ENCODE measurements around the gene UVSSA.
"Not testable (repeated sequence)": the region's sequence is repeated elsewhere in the genome, so short reads cannot be mapped to it uniquely, and the experiment has no call there.

DNA sequence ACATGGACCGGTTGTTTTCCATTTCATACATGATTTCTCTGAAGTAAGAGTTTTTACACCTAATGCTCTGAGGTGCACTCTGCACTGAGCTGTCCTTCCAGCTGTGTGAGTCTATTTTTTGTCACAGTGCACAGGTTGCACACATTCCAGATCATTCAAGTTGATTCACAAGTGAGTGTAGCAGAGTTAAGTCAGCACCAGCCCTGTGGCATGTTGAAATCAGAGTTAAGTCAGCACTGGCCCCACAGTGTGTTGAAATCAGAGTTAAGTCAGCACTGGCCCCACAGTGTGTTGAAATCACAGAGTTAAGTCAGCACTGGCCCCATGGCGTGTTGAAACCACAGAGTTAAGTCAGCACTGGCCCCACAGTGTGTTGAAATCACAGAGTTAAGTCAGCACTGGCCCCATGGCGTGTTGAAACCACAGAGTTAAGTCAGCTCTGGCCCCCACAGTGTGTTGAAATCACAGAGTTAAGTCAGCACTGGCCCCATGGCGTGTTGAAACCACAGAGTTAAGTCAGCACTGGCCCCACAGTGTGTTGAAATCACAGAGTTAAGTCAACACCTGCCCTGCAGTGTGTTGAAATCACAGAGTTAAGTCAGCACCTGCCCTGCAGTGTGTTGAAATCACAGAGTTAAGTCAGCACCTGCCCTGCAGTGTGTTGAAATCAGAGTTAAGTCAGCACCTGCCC lies 11.7 kb upstream of the UVSSA start:
- TF ChIP-seq POLR2A, POLR2AphosphoS5, EP300 (IDR thresholded peaks at IDR 0.05): not testable (repeated sequence)
- TF ChIP-seq, protein P1, sequence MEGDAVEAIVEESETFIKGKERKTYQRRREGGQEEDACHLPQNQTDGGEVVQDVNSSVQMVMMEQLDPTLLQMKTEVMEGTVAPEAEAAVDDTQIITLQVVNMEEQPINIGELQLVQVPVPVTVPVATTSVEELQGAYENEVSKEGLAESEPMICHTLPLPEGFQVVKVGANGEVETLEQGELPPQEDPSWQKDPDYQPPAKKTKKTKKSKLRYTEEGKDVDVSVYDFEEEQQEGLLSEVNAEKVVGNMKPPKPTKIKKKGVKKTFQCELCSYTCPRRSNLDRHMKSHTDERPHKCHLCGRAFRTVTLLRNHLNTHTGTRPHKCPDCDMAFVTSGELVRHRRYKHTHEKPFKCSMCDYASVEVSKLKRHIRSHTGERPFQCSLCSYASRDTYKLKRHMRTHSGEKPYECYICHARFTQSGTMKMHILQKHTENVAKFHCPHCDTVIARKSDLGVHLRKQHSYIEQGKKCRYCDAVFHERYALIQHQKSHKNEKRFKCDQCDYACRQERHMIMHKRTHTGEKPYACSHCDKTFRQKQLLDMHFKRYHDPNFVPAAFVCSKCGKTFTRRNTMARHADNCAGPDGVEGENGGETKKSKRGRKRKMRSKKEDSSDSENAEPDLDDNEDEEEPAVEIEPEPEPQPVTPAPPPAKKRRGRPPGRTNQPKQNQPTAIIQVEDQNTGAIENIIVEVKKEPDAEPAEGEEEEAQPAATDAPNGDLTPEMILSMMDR (IDR thresholded peaks at IDR 0.05) = not testable (repeated sequence)

All from sigmoid colon (tissue), 4 donors.